ENCODE measurements around the gene ZNF484. TPM values are rescaled to one million over a fixed set of nuclear protein-coding genes. Genes with fewer than 3 reads are reported as not detected.

The ZNF484 gene
- 54.8 TPM for total RNA-seq

GRCh38 chr9:92877531-92878430 lies at the start of gene ZNF484:
Gene ZNF484 (minus strand): TSS chr9:92878038. CDS start chr9:92875029, 3,009 bp downstream.

Other genes starting within 250 kb of the ZNF484 start
- gene IPPK, start 207.9 kb downstream of the ZNF484 start, total RNA-seq, result 15.7 TPM
- gene BICD2, start 113.2 kb downstream of the ZNF484 start, total RNA-seq, result 57.8 TPM
- 5.6 TPM for gene FGD3, start 69.5 kb upstream of the ZNF484 start, total RNA-seq
- gene SUSD3, start 180.7 kb upstream of the ZNF484 start, total RNA-seq, result 2.4 TPM
- 17.9 TPM for gene CARD19, start 218.2 kb upstream of the ZNF484 start, total RNA-seq